Peyer's patch (tissue), 4 donors: ENCODE results near the gene IL12RB1.

ENCODE experiments used
- CTCF ChIP-seq, 6 experiments: fragments of 450-650 bp in 4 of 6; fragments of 200-600 bp in 2 of 6; sonication (generic) in 1 of 6; IDR thresholded peaks; one replicate each; pipeline ENCODE4 v1.5.1; 2017 to 2019; ENCODE audit warnings: antibody characterized with exemption in 6 of 6, mild to moderate bottlenecking in 3 of 6, moderate library complexity in 1 of 6
- POLR2A ChIP-seq, 2 donors: fragments of 450-650 bp; IDR thresholded peaks; one replicate each; pipeline ENCODE4 v1.5.1; 2017; ENCODE audit warnings: antibody characterized with exemption in 2 of 2, mild to moderate bottlenecking in 2 of 2, moderate library complexity in 2 of 2

- TF ChIP-seq CTCF (IDR thresholded peaks at IDR 0.05) (no peak), POLR2A (IDR thresholded peaks at IDR 0.05) (no peak)
Measured at GRCh38 chr19:18016209-18016910, 70.4 kb downstream of the IL12RB1 start.
